Measurements from ENCODE around the gene RGS6. TPM values are rescaled to one million over a fixed set of nuclear protein-coding genes. Genes with fewer than 3 reads are reported as not detected.

RGS6 gene
- total RNA-seq, 1 donor from 2014 or later = not detected

DNA sequence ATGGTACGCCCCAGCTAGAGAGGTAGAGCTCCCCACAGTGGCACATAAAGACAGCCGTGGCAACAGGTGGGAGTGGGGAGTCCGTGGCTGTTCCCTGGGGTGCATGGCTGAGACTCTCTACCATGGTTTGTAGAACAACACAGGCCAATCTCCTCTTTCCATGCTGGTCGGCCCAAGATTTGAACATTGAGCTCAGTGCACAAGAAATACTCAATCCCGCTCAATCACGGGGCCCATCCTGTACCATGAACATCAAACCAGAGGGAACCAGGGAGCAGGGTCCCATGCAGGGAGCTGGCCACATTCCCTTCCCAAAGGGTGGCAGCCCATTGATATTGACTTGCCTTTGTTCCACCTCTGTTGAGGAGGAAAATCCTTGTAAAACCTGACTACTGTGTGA, 608.6 kb downstream of the RGS6 start:
- TF ChIP-seq, protein P1, sequence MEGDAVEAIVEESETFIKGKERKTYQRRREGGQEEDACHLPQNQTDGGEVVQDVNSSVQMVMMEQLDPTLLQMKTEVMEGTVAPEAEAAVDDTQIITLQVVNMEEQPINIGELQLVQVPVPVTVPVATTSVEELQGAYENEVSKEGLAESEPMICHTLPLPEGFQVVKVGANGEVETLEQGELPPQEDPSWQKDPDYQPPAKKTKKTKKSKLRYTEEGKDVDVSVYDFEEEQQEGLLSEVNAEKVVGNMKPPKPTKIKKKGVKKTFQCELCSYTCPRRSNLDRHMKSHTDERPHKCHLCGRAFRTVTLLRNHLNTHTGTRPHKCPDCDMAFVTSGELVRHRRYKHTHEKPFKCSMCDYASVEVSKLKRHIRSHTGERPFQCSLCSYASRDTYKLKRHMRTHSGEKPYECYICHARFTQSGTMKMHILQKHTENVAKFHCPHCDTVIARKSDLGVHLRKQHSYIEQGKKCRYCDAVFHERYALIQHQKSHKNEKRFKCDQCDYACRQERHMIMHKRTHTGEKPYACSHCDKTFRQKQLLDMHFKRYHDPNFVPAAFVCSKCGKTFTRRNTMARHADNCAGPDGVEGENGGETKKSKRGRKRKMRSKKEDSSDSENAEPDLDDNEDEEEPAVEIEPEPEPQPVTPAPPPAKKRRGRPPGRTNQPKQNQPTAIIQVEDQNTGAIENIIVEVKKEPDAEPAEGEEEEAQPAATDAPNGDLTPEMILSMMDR (IDR thresholded peaks at IDR 0.05; ENCODE audit: insufficient read depth, low read length, poor library complexity, severe bottlenecking) = no peak
- no peak for DNase-seq (ENCODE audit: low read depth)
- Histone ChIP-seq H3K27me3 (ENCODE audit: control insufficient read depth, insufficient read depth, low read length) (no peaks in the 10 kb centered on the region), H3K4me3 (ENCODE audit: low read depth, low read length) (no peak overlapping the region), H3K36me3 (ENCODE audit: control insufficient read depth, insufficient read depth, low read length) (no peaks in the 10 kb centered on the region)

DNA sequence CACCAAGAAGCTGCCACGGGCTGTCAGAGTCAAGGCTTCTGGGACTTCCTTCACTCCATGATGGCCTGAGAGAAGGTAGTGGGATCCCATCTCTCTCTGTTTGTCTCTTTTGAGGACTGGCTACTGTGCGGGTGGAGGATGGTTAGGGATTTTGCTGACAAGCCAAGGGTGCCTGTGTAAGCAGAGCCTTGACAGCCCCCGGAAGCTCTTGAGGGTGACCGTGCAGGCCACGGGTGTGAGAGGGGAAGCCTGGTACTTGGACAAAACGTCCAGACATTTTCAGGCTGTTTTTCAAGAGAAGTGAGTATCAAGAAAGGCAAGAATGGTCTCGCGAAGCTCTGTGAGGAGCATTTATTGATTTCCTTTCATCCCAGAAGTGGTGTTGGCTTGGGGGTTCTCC, 609.3 kb downstream of the RGS6 start:
- H3K4me3 ChIP-seq (ENCODE audit: low read depth, low read length) = no peak overlapping the region
- TF ChIP-seq, protein P1 (IDR thresholded peaks at IDR 0.05; ENCODE audit: insufficient read depth, low read length, poor library complexity, severe bottlenecking) = no peak
- no peaks in the 10 kb centered on the region for H3K36me3 ChIP-seq (ENCODE audit: control insufficient read depth, insufficient read depth, low read length)
- no peak for DNase-seq (ENCODE audit: low read depth)
- H3K27me3 ChIP-seq (ENCODE audit: control insufficient read depth, insufficient read depth, low read length) = no peaks in the 10 kb centered on the region

DNA sequence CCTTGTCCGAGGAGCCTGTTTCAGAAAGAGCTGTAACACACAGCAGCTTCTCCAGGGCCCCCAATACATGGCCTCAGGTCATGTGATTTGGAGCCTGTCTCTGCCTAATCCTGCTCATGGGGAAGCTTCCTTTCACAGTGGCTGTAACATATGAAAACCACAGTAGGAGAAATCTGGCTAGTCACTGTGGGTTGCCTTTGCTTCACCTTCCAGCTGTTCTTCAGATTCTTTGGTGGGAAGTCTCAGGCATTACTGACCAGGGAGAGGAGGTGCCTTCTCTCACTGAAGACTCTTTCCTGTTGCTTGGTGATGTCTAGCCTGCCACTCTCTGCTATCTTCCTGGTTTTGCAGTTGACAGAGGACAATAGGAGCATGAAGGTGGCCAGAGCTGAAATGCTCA, 611.1 kb downstream of the RGS6 start:
- Histone ChIP-seq H3K4me3 (ENCODE audit: low read depth, low read length) (no peak overlapping the region), H3K36me3 (ENCODE audit: control insufficient read depth, insufficient read depth, low read length) (no peaks in the 10 kb centered on the region), H3K27me3 (ENCODE audit: control insufficient read depth, insufficient read depth, low read length) (no peaks in the 10 kb centered on the region)
- no peak for DNase-seq (ENCODE audit: low read depth)
- TF ChIP-seq, protein P1 (IDR thresholded peaks at IDR 0.05; ENCODE audit: insufficient read depth, low read length, poor library complexity, severe bottlenecking) = no peak

DNA sequence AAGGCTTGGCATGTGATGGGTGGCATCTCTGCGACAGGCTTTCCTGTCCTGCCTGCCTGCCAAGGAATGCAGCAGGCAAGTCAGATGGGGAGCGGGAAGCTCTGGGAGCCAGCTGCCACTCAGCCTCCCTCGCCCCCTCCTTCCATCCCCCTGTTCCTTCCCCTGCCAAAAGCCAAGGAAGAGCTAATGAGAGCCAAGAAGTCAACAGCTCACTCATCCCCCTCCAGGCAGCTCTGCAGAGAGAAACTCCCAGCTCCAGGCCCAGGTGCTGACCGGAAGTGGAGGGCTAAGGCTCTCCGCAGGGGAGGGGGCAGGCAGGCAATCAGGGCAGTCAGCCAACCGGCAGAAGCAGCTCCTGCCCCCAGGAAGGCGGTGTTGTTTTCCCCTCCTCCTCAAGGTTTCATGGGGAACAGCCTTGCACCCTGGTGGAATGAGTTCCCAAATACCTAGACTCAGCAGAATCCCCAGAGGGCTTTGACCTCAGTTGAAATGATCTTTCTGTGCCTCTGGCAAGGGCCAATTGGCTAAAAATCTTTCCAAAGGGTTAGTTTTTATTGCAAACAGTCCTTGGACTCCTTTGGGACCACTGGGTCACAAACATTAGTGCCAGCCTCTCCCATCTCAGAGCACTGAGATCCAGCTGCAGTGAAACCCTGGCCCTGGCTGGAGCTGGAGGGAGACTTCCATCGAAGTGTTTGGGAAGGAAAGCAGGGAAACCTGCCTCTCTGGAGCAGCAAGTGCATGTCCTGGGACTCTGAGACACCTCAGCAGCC, 612.6 kb downstream of the RGS6 start:
- DNase-seq (ENCODE audit: low read depth) = no peak
- Histone ChIP-seq H3K27me3 (ENCODE audit: control insufficient read depth, insufficient read depth, low read length) (no peaks in the 10 kb centered on the region), H3K36me3 (ENCODE audit: control insufficient read depth, insufficient read depth, low read length) (no peaks in the 10 kb centered on the region), H3K4me3 (ENCODE audit: low read depth, low read length) (no peak overlapping the region)
- TF ChIP-seq, protein P1 (IDR thresholded peaks at IDR 0.05; ENCODE audit: insufficient read depth, low read length, poor library complexity, severe bottlenecking) = no peak

DNA sequence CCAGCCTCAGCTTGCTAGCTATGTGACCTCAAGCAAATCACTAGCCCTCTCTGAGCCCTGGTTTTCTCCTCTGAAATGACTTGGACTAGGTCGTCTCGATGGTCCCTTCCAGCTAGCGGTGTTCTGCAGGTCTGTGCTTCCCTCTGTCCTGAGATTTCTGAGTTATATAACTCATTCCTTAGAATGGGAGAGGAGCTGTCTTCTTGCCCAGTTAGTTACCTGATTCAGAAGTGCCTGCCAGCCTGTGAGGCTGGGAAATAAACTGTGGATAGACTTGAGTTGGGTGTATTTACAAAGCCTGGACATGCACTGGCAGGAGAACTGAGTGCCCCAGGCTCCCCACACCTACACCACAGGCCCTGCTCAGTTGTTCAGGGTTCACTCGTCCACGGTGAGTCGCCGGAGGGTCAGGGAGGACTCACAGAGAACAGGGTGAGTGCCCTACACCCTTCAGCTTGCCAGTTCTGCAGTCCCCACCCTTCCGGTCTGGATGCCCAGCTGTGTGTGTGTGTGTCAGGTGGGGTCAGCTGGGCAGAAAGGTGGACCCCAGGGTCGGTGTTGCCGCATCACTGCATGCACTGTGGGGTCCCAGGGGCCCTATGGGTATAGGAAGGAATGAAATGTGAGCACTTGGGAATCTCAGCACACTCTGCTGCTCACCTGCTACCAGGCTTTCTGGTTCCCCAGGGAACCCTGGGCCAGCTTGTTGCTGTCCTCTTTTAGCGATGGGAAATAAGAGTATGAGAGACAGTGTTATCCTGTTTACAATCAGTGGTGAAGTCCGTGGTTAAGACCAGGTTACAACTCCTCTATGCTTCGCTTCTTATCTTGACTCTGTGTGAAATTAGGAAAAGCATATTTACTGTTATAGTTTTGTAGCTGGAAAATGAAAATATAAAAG, 613.4 kb downstream of the RGS6 start:
- Histone ChIP-seq H3K27me3 (ENCODE audit: control insufficient read depth, insufficient read depth, low read length) (no peaks in the 10 kb centered on the region), H3K4me3 (ENCODE audit: low read depth, low read length) (no peak overlapping the region), H3K36me3 (ENCODE audit: control insufficient read depth, insufficient read depth, low read length) (no peaks in the 10 kb centered on the region)
- TF ChIP-seq, protein P1 (IDR thresholded peaks at IDR 0.05; ENCODE audit: insufficient read depth, low read length, poor library complexity, severe bottlenecking) = no peak
- no peak for DNase-seq (ENCODE audit: low read depth)
